ENCODE data around the gene SAE1.
A peak's percentile ranks its signal among the peaks of the same experiment; 100 is the strongest.
"Not testable (repeated sequence)": the region's sequence is repeated elsewhere in the genome, so short reads cannot be mapped to it uniquely, and the experiment has no call there.

SAE1 gene

DNA sequence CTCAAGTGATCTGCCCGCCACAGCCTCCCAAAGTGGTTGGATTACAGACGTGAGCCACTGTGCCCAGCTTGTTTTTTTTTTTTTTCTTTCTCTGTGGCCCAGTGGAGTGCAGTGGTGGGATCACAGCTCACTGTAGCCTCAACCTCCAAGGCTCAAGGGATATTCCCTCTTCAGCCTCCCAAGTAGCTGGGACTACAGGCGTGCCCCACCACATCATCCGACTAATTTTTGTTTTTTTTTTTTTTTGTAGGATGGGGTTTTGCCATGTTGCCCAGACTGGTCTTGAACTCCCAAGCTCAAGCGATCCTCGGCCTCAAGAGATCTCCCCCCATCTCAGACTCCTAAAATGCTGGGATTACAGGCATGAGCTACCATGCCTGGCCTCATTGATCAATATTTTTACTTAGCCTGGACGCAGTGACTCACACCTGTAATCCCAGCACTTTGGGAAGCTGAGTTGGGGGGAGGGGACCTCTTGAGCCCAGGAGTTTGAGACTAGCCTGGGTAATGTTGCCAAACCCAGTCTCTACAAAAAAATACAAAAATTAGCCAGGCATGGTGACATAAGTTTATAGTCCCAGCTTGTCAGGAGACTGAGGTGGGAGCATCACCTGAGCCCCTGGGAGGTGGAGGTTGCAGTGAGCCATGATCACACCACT lies 1.7 kb downstream of the SAE1 start:
- DNase-seq = no peak

DNA sequence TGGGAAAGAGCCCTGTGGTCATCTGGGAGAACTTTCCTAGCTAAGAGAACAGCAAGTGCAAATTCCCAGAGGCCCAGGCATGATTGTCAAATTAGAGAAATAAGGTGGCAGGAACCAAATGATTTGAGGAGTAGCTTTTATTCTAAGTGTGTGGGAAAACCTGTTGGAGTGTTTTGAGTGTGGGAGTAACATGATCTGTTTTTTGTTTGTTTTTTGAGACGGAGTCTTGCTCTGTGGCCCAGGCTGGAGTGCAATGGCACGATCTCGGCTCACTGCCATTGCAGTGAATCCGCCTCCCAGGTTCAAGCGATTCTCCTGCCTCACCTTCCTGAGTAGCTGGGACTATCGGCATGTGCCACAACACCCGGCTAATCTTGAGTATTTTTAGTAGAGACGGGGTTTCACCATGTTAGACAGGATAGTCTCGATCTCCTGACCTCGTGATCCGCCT lies 2.4 kb downstream of the SAE1 start:
- DNase-seq = no peak

DNA sequence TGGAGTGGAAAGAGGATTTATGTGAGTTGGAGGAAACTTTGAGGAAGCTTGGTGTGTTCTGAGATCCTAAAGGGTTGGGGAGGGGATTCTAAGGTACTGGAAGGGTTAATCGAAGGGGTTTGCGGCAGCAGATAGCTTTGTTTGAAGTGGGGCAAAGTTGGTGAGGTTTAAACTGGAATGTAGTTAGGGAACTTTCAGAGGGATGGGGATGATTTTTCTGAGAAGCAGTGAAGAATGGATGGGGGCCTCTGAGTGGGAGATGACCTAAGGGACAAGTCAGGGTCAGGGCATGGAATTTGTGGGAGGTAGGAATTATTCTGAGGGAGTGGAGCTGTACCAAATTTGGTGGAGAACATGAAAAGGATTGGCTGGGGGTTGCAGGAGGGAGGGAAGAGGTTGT lies 3.9 kb downstream of the SAE1 start:
- DNase-seq = no peak

DNA sequence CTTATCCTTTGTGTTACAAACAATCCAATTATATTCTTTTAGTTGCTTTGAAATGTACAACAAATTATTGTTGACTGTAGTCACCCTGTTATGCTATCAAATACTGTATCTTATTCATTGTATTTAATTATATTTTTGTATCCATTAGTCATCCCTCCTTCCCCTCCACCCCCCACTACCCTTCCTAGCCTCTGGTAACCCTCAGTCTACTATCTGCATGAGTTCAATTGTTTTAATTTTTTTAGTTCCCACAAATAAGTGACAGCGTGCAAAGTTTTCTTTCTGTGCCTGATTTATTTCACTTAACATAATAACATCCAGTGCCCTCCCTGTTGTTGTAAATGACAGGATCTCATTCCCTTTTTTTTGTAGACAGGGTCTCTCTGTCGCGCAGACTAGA lies 4.5 kb downstream of the SAE1 start:
- DNase-seq = no peak

DNA sequence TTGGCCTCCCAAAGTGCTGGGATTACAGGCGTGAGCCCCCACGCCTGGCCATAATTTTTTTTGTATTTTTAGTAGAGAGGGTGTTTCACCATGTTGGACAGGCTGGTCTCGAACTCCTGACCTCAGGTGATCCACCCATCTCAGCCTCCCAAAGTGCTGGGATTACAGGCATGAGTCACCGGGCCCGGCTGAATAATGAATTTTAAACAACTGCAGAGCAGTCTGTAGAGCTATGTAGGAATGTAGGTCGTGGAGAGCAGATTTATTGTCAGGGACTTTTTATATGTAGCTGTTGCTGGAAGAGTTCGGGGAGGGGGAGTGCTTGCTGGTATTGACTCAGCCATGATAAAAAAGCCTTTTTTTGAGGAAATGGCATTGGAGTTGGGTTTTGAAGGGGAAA lies 10.6 kb downstream of the SAE1 start:
- DNase-seq = not testable (repeated sequence)

DNA sequence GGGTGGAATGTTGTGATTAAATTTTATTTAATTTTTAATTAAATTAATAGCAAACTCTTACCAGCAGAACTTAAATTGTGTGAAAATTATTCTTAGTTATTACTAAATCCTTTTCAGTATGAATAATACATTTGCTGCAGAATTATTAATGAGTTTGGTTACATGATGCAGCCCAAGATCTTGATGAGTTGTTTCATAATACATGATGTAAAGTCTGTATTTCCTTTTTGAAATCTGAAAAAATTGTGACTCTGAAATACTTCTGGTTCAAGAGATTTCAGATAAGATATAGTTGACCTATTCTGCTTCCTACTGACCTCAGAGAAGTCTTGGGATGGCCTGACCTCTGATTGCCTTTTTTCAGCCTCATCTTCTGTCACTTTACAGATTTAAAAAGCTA lies 11.1 kb downstream of the SAE1 start:
- no peak for DNase-seq

DNA sequence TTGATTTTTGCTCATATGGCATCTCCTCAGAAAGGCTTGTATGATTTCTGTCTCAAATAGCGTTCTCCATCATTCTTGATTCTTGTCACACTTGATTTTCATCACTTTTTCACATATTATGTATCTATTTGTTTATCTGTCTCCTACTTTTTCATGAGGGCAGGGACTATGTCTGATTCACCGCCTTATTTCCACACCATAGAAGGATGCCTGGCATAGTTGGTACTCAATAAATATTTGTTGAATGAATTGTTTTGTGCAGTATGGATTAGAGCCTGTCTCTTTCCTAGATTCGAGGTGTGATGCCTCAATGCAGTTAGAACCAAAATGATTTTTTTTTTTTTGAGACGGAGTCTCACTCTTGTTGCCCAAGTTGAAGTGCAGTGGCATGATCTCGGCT lies 12.1 kb downstream of the SAE1 start:
- no peak for DNase-seq

DNA sequence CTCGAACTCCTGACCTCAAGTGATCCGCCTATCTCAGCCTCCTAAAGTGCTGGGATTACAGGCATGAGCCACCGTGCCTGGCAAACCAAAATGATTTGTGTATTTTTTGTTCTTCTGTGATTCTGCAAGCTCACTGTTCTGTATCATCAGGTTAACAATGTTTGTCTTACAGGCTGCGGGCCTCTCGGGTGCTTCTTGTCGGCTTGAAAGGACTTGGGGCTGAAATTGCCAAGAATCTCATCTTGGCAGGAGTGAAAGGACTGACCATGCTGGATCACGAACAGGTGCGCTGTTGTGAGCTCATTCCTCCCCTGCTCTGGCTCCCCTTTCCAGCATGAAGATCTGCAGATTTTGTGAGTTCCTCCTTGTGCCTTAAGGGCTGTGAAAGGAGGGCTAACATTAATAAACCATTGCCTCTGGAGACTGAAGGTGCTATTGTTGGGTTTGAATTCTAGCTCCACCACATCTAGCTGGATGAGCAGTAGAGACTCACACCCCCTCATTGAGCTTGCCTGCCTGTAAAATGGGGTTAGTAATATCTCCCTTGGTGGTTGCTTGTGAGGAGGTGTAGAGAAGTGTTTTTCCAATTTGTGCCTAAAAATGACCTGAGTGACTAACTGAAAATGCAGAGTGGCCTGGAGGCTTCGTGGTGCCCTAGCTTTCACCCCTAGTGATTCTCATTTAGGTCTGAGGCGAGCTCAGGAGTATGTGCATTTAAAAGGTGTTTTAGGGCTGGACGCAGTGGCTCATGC lies 12.9 kb downstream of the SAE1 start:
- DNase-seq = no peak

DNA sequence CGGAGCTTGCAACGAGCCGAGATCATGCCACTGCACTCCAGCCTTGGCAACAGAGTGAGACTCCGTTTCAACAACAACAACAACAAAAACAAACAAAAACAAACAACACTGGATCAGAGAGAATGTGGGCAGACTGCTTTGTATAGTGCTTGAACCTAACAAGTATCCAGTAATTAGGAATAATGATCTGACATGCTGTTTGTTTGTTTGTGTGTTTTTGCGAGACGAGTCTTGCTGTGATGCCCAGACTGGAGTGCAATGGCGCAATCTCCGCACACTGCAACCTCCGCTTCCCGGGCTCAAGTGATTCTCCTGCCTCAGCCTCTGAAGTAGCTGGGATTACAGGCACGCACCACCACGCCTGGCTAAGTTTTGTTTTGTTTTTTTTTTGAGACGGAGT lies 14.0 kb downstream of the SAE1 start:
- DNase-seq = no peak

DNA sequence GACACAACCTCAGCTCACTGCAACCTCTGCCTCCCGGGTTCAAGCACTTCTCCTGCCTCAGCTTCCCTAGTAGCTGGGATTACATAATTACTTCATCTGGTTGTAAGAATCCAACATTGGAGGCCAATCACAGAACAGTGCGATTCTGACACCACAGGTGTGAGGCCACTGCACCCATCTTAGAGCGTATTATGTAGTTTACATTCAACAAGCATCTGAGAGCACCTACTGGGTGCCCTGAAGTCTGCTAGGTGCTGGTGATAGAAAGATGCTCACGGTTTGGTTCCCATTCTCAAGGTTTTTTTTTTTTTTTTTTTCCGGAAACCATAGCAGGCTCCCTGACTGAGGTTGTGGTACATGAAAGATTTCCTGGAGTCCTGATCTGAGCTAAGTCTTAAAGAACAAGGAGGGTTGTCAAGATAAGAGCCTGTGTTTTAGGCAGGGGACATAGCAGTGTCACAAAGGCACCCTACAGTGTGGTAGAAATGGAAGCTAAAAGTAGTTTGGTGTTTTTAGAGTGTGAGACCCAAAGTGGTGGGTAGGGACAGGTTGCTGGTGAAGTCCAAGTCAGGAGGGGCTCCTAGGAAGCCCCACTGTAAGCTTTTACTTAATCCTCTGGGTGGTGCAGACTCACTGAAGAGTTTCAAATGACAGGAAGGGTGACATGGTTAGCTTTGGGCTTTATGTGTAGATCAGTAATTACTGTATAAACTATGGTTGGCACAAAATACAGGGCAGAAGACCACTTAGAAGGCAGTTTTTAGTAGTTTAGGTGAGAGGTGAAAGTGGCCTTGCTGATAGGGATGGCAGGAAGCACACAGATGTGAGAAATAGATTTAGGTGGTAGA lies 15.2 kb downstream of the SAE1 start:
- DNase-seq = no peak

DNA sequence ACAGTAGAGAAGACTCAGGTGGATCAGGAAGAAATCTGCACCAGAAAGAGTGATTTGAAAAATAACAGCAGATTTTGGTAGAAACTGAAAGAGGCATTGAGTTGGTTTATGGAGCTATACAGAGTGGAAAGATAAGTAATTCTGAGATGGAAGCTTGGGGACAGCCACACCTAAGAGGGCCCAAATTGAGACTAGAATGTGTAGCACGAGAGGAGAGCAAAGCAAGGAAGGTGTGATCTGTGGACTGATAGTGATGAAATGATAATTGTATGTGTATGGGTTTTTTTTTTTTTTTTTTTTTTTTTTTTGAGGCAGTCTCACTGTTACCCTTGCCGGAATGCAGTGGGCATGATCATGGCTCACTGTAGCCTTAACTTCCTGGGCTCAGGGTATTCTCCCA lies 16.3 kb downstream of the SAE1 start:
- no peak for DNase-seq

DNA sequence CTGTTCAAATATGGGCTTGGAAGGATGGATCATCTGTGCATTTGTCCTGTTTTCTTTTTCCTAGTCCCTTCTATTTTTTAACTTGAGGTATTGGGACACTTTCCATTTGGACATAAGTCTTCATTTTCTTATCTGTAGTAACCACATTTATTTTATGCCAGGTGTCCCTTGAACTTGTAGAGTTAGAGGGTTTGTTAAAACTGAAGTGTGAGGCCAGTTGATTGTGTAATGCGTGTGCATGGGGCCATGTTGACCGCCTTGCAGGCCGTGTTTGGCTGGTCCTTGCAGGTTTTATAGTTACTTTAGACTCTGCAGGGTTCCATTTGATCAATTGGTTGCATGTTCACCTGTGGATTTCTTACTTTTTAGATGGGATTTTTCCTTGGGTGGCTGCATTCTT lies 21.0 kb downstream of the SAE1 start:
- no peak for DNase-seq

DNA sequence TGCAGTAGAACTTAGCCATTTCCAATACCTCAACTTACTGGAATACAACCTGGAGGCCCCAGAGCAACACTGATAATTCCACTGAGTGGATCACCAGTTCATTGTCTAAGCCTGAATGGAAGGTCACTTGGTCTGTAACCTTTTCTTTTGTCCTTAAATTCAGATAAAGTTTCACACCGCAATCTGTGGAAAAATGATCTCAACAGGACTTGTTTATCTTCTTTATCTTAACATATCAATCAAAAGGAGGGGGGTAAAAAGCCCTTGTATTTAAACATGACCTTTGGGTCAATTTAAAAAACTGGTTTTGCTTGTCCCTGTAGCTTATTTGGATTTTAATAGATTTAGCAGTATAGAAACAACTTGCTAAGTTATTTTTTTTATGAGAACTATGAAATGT lies 21.6 kb downstream of the SAE1 start:
- DNase-seq = no peak

DNA sequence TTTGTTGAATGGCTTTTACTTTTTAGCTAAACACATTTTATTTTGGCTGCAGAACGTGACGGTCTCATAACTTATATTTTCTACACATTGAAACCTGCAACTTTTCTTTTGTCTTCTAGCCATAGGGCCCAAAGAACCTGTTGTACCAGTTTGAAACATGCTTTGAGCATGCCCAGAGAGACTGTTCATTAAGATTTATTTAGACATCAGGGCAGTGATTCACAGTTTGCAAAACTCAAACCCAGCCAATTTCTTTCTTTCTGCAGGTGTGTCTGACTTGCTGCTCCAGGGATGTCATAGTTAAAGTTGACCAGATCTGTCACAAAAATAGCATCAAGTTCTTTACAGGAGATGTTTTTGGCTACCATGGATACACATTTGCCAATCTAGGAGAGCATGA lies 22.0 kb downstream of the SAE1 start:
- no peak for DNase-seq

DNA sequence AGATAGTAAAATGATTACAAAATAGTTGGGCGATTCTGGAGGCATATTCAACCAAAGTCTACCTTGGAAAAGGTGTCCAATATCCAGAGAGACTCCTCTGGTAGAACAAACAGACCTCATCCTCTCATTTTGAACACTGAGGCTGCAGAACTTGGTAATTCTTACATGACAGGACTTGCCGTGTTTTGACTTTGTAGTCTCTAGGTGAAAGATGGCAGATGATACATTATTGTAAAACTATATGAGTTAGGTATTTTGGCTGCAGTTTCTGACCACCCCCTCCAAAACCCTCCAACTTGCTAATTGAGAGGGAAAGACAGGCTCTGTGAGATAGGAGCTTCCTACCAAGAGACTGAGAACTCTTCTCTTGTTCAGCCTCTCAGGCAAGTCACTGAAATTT lies 22.6 kb downstream of the SAE1 start:
- no peak for DNase-seq

DNA sequence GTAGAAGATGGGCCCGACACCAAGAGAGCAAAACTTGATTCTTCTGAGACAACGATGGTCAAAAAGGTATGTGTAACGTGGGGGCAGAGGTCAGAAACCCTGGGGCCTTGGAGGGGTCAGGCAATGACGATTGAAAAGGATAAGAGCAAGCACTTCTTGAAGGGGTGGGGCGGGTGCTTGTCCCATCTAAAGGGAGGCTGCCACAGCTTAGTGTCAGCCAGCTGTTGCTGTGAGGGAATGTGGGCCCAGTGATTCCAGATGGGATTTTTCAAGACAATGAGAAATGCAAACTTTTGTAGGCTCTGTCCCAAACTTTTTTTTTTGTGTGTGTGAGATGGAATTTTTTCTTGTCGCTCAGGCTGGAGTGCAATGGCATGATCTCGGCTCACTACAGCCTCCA lies 24.5 kb downstream of the SAE1 start:
- DNase-seq = no peak

DNA sequence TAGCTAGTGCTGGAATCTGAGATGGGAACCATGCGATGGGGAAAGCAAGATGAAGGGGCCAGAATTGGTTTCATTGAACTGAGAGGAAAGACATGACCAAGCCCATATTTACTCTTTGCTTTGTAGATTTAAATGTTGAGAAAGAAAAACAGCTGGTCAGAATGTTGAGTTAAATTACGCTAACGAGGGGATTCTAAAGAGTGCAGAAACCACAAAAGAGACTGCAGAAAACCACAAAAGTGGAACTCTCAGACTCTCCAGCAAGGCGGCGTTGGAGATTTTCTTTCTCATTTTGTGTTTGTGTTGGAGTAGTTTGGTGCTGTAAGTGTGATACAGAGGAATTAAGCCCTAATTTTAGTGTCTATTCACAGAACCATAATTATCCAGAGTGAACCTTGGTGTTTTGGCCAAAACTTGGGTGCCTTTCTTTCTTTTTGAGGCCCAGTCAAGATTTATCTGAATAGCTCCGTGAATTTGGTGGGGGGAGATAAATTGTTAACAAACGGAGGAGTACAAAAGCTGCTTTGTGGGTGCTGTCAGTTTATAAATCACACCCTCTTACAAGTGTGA lies 26.3 kb downstream of the SAE1 start:
- DNase-seq = peak; percentile 22

DNA sequence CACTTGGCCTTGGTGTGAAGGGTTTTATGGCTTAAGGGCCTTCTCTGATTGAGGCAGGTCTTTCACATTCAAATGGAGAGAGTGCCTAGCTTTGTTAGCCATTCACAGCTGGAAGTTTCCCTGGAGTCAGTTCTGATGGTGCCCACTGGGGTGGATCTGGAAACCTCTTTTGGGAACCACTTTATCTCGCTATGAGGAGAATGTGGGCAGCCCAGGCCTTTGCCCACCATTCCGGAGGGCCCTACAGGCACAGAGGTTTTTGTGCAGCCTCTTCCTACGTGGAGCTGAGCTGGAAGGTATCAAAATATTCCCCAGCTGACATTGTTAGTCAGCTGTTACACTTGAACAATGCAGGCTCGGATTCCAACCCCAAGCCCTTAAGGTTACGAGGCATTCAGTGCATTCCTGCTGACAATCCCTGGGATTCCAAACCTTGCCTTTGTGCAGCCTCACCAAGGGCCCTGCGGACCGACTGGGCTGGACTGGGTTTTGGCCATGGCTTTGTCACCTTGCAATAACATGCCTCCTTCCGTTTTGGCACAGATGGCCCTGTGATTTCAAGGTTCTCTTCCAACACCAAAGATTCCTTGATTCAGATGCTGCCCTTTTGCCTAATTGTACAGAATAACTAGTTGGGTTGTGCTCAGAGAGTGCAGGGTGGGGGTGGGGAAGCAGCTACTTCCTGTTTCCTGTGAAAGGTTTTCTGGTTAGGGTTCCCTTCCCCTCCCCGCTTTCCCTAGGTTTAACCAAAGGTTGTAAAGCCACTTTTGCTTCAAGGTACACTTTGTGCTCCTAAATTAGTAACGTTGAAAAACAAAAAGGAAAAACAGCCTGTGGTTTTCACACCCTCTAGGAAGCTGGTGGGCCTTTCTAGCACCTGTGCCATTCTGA lies 27.0 kb downstream of the SAE1 start:
- DNase-seq = peak; percentile 36

DNA sequence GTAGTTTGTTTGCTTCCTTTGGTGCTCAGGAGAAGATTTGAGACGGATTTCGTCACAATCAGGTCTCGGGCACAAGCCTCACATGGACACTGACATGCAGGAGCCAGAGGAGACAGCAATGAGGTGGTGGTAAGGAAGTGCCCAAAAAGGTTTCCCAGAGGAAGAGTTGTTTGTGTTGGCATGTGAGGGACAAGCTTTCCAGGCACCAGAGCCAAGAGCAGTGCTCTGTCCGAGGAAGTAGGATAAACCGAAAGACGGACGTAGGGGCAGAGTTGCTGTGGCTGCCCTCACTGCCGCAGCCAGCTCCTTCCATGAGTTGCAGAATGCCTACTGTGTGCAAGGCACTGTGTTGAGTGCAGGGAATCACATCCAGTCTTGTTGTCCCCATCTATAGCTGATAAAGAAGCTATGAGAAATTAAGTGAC lies 27.7 kb downstream of the SAE1 start:
- DNase-seq = no peak

DNA sequence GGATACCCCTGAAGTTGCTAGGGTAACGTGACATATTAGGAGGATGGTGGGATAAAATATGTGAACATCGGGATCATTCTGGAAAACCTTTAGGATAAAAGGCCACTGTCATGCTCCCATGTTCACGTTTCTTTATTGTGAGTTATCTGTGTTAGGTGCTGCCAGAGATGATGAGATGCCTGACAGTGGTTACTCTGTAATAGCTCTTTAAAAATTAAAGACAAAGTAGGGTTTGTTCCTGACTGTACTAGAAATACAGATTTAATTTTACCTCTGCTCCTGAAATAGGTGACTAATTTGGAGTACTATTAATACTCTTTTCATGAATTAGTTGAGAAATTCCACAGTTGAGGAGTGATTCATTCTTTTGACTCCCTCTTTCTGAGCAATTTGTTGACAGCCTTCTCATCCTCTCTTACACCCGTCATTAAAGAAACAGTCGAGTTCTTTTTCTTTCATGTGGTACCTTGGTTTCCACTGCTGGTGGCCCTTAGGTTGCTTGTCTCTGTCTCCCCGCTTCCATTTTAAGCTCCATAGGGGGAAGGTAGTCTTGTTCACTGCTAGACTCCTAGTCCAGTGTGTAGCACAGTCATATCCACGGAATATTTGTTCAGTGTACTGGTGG lies 28.4 kb downstream of the SAE1 start:
- peak; percentile 26 for DNase-seq

DNA sequence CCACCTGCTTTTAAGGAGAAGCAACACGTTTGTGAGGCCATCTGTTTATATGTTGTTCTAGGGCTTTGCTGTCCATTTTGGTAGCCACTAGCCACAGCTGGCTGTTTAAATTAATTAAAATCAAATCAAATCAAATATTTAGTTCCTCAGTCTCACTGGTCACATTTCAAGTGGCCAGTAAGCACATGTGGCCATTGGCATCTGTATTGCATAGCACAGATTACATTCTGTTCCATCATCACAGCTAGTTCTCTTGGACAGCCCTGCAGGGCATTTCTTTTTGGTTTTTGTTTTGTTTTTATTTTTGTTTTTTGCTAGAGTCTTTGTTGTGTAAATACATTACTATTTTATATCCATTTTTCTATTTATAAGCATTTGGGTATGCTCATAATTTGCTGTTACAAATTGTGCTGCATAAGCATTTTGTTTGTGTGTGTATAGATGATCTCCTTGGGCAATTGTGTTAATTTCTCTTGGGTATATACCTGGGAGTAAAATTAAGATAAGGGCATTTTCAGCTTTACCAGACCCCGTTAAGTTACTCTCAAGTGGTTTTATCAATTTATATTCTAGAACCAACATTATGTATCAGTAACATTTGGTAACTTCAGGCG lies 31.3 kb downstream of the SAE1 start:
- DNase-seq = no peak
